ENCODE results near the gene AP2A1.
A peak's percentile ranks its signal among the peaks of the same experiment; 100 is the strongest.

AP2A1 gene

GRCh38 chr19:49839713-49840112 lies 72.9 kb downstream of the AP2A1 start:
- no peak for DNase-seq (ENCODE audit: low spot score)

GRCh38 chr19:49840321-49840720 lies 73.5 kb downstream of the AP2A1 start:
- no peak for DNase-seq (ENCODE audit: low spot score)

GRCh38 chr19:49840736-49841249 lies 74.0 kb downstream of the AP2A1 start:
- no peak for DNase-seq (ENCODE audit: low spot score)

- no peak for DNase-seq (ENCODE audit: low spot score)
Measured at GRCh38 chr19:49843265-49843664, 76.5 kb downstream of the AP2A1 start.

GRCh38 chr19:49844138-49845095 lies 77.6 kb downstream of the AP2A1 start:
- DNase-seq (ENCODE audit: low spot score), result peak; percentile 38

GRCh38 chr19:49845414-49845813 lies 78.6 kb downstream of the AP2A1 start:
- DNase-seq (ENCODE audit: low spot score), result no peak

- DNase-seq (ENCODE audit: low spot score), result no peak
Measured at GRCh38 chr19:49846408-49846807, 79.6 kb downstream of the AP2A1 start.

- DNase-seq (ENCODE audit: low spot score), result no peak
Measured at GRCh38 chr19:49847731-49848696, 81.2 kb downstream of the AP2A1 start.

- DNase-seq (ENCODE audit: low spot score), result no peak
Measured at GRCh38 chr19:49848938-49849337, 82.1 kb downstream of the AP2A1 start.

GRCh38 chr19:49849433-49850220 lies 82.8 kb downstream of the AP2A1 start:
- no peak for DNase-seq (ENCODE audit: low spot score)

- no peak for DNase-seq (ENCODE audit: low spot score)
Measured at GRCh38 chr19:49850221-49850486, 83.4 kb downstream of the AP2A1 start.

GRCh38 chr19:49850487-49851342 lies 83.9 kb downstream of the AP2A1 start, which contains the start of gene PTOV1:
TSS of gene PTOV1 (plus strand) at chr19:49851159.
- peak; percentile 97 for DNase-seq (ENCODE audit: low spot score)

- no peak for DNase-seq (ENCODE audit: low spot score)
Measured at GRCh38 chr19:49851456-49852259, 84.9 kb downstream of the AP2A1 start.

- no peak for DNase-seq (ENCODE audit: low spot score)
Measured at GRCh38 chr19:49852631-49853126, 85.9 kb downstream of the AP2A1 start.

GRCh38 chr19:49853852-49854377 lies 87.1 kb downstream of the AP2A1 start:
- DNase-seq (ENCODE audit: low spot score), result no peak

- DNase-seq (ENCODE audit: low spot score), result no peak
Measured at GRCh38 chr19:49854378-49855263, 87.8 kb downstream of the AP2A1 start.

- no peak for DNase-seq (ENCODE audit: low spot score)
Measured at GRCh38 chr19:49855277-49855675, 88.5 kb downstream of the AP2A1 start.
